GM18868 (cell line): ENCODE results near the gene LTN1.
"Not testable (repeated sequence)": the region's sequence is repeated elsewhere in the genome, so short reads cannot be mapped to it uniquely, and the experiment has no call there.

Experiments
- ATAC-seq: cut with Tn5 transposase; IDR thresholded peaks from one replicate; pipeline ENCODE4 v1.9.1; 2021; ENCODE audit warnings: mild to moderate bottlenecking, moderate library complexity; ENCODE audit not compliant: unreplicated experiment

Gene LTN1

DNA sequence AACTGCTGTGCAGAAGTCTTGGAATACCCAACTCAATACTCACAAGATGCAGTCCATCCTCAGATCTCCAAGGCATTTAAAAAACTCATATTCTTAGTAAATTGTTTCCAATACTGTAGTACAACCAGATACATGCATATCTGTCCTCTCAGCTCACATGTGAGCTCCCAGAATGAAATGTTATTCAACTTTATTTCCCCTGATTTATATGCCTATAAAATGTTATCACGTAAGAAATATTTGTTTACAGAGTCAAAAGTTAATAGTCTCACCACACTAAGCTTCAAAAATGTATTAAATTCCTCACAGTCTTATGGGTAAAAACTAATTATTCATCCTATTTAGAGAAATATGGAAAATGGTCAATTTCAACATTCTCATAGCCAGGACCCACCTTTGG is 56.6 kb downstream of the LTN1 start:
- no peak for ATAC-seq

GRCh38 chr21:28932717-28933116 is 60.0 kb downstream of the LTN1 start:
- no peak for ATAC-seq

DNA sequence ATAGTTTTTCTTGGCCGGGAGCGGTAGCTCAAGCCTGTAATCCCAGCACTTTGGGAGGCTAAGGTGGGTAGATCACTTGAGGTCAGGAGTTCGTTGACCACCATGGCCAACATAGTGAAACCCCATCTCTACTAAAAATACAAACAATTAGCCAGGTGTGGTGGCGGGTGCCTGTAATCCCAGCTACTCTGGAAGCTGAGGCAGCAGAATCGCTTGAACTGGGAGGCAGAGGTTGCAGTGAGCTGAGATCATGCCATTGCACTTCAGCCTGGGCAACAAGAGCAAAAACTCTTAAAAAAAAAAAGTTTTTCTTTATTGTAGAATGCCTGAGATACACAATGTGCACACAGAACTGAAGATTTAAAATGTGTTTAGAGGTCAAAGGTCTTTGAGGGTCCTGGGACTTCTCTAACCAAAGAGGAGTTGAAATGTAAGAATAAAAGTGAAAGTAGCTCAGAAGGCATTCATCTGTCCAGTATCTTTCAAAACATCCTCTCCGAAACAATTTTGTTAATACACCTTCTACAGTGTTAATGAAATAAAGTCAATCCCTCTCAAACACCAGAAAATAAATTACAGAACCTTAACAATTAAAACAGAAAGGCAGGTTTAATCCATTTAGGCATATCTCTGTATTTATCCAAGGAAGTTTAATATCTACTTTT is 60.8 kb downstream of the LTN1 start:
- not testable (repeated sequence) for ATAC-seq

DNA sequence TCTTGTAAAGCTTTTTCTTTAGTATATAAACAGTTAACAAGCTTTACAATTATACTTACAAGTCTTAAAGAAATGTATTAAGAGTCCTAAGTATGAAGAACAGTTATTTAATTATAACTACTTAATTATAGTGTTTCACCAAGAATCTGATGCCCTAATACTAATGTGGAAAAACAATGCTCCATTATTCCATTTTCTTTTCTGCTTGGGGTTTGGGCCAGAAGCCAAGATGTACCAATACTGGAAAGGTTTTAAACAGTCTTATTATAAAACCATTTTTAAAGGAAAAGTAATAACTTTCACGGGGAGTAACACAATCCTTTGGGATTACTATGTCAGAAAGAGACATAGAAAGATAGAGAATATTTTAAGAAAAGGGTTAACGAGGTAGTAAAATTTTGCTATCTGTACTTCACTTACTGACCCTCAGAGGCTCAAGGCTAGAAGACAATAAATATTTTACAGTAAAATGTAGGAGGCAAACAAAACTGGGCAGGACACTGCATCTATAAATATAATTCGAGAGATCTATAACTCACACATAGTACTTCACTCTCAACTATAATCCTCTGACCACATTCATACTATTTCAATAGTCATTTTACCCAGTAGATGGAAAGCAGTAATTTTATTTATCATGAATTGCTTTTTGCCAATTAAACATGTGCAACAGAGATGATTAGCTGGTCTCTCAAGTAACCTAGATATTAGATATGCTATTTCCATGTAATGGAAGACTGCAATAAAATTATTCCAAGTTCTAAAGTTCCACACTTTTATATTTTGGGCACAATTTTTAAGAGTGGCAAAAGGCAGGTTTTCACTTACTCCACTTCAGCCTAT is 63.9 kb downstream of the LTN1 start:
- no peak for ATAC-seq

DNA sequence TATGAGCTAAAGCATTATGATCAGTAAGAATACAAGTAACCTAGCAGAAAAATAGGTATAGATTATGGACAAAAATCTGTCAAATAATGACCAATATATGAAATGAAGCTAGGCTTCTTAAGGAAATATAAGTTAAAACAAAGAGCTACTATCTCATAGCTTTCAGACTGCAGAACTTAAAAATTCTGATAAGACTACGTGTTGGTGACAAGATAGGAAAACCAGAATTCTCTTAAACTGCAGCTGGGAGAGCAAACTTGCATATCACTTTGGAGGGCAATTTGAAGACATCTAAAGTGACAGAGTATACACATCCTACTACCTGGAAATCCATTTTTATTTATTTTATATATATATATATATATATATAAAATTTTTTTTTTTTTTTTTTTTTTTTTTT is 65.5 kb downstream of the LTN1 start:
- no peak for ATAC-seq

DNA sequence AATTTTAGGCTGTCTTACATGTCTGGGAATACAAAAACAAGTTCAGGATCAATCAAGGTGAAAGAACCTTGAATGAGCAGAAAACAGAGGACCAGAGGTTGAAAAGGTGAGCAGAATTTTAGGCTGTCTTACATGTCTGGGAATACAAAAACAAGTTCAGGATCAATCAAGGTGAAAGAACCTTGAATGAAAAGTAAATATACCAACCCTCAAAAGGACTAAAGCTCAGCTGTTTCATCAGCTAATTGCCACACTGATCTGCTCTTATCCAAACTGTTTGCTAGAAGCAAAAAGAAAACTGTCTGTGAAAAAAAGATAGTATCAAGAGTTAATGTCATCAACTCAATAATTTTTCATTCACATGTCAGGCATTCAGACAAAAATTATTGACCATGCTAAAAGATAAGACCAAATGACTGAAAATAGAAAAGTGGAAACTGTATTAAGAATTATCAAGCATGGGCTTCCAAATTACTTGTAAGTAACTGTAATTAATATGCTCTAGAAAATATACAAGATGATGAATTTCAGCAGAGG is 69.2 kb downstream of the LTN1 start:
- ATAC-seq = no peak

DNA sequence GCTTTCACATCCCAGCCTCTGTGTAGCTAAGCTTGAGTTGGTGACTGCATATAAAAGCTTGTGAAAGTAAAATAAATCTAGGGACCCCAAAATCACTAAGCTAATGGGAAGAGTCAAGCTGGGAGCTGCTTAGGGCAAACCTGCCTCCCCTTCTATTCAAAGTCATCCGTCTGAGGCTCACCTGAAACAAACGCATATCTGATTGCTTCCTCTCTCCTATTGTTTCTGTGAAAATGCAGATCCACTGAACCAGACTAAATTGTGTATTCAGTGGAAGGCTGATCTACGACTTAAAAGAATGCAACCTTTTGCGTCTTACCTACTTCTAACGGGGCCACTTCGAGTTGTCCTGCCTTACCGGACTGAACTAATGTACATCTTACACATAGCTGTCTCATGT is 70.3 kb downstream of the LTN1 start:
- ATAC-seq = no peak

- ATAC-seq = no peak
Measured at GRCh38 chr21:28916150-28916893, 76.4 kb downstream of the LTN1 start.

DNA sequence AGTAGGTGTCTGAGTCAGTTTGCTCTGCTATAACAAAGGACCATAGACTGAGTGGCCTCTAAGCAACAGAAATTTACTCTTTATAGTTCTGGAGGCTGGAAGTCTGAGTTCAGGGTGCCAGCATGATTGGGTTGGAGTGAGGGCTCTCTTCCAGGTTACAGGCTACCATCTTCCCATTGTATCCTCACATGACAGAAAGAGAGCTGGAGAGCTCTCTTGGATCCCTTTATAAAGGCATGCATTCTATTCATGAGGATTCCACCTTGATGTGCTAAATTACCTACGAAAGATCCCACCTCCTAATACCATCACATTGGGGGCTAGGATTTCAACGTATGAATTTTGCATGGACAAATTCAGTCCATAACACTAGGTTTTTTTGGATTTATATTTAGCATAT is 79.6 kb downstream of the LTN1 start:
- no peak for ATAC-seq

GRCh38 chr21:28910280-28910887 is 82.3 kb downstream of the LTN1 start:
- no peak for ATAC-seq

DNA sequence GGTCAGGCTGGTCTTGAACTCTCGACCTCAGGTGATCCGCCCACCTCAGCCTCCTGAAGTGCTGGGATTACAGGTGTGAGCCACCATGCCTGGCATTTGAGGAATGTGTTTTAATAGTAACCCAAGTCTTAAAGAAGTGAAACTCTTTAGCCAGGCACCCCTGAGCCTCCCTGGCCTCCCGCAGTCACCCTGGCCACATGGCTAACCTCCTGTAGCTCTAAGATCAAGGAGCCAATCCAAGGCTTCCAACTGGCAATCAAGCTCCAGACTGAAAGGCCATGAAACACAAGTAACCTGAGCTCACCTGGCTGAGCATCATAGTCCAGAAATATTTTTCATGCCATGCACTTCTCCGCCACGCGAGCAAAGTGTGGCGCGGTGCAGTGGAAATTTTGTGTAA is 84.3 kb downstream of the LTN1 start:
- no peak for ATAC-seq

GRCh38 chr21:28906841-28907240 is 85.8 kb downstream of the LTN1 start:
- no peak for ATAC-seq

GRCh38 chr21:28906236-28906635 is 86.4 kb downstream of the LTN1 start:
- no peak for ATAC-seq

- ATAC-seq = no peak
Measured at GRCh38 chr21:28904961-28905435, 87.7 kb downstream of the LTN1 start.

DNA sequence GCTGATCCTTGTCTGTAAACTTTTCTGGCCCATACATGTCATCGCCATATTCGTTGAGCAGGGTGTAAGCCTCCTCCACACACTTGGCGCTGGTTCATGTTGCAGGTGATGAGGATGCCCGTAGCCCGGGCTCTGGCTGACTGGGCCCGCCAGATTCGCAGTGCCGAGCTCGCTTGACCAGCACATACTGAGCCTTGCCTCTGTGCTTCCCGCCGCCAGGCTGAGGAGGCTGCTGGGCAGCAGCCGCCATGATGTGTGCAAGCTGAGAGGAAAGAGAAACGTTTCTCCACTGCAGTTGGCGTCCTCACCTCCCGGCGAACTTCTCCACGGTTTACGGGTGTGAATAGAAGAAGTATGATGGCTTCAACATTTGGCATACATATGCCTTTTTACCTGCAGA is 89.2 kb downstream of the LTN1 start:
- ATAC-seq = no peak

- ATAC-seq = no peak
Measured at GRCh38 chr21:28900481-28900880, 92.2 kb downstream of the LTN1 start.

- ATAC-seq = no peak
Measured at GRCh38 chr21:28899744-28900143, 92.9 kb downstream of the LTN1 start.

DNA sequence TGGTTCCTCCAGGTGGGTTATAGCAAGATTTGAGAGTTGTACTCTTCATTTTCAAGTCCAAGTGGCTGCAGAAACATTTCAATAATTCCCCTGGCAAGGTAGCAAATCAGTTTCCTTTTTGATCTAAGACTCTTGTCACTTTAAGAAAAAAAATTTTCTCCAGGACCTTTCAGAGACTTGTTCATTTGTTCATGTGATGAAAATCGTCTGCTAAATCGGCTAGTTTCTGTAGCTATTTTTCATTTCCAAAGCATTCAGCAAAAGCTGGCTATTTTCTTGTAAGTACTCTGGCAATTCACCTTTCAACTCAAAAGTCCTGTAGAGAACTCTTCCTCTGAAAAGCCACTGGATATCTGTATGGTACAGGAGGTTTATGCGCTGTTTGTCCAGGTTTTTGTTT is 93.5 kb downstream of the LTN1 start:
- no peak for ATAC-seq

- no peak for ATAC-seq
Measured at GRCh38 chr21:28893687-28894086, 99.0 kb downstream of the LTN1 start.

DNA sequence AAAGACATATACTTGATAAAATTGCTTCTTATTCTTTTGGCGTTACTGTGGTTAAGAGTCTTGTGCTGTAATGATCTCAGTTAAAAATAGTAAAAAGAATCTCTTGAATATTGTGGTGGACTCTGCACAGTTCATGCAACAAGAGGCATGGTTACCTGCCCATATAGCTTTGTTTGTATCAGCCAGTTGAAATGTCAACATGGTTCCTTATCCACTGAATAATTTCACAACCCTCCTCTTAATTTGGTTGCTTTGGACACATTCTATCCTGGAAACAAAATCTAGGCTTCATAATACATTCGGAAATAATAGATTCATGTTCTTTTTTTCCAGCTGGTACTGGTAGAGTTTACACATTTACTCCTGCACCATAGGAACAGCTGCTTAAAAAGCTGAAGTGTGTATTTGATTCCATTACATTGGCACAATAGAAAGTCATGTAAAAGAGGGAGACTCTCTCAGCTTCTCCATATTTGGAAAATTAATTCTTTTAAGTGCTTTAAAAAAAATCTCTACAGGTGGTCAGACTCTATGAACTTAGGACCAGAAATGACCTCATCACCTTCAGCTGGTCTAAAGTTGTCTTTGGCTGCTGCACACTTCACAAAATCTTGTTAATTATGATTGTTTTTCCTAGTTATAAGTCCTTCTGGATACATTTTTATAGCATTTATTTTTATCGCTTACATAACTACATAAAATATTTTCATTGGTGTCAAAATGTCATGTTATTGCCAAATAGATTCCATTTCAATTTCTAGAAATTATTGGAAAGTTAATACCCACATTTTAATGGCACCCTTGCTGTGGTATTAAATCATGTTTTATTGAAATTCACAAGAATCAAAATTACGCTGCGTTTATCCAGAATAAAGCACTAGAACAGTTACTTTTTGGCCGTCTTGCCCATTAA is 100.2 kb downstream of the LTN1 start:
- ATAC-seq = no peak
